Endothelial cell (in vitro differentiated cells): ENCODE measurements around the gene WAPL. TPM values are rescaled to one million over a fixed set of nuclear protein-coding genes. Genes with fewer than 3 reads are reported as not detected.

ENCODE experiments used
- DNase-seq: peaks from one replicate; pipeline ENCODE4 v3.0.0; 2021; ENCODE audit warnings: low spot score
- H3K27ac Mint-ChIP-seq: one replicate; pipeline ENCODE4 v1.8.0; 2021; ENCODE audit warnings: mixed read lengths, inconsistent platforms; ENCODE audit not compliant: unreplicated experiment
- H3K27me3 Mint-ChIP-seq: one replicate; pipeline ENCODE4 v1.8.0; 2021; ENCODE audit warnings: mild to moderate bottlenecking, moderate library complexity, mixed read lengths, inconsistent platforms; ENCODE audit not compliant: unreplicated experiment
- H3K36me3 Mint-ChIP-seq: one replicate; pipeline ENCODE4 v1.8.0; 2021; ENCODE audit warnings: mild to moderate bottlenecking, low read depth, mixed read lengths, inconsistent platforms; ENCODE audit not compliant: unreplicated experiment
- H3K4me1 Mint-ChIP-seq: one replicate; pipeline ENCODE4 v1.8.0; 2021; ENCODE audit warnings: mild to moderate bottlenecking, mixed read lengths, inconsistent platforms; ENCODE audit not compliant: unreplicated experiment
- H3K4me3 Mint-ChIP-seq: one replicate; pipeline ENCODE4 v1.8.0; 2021; ENCODE audit warnings: mild to moderate bottlenecking, mixed read lengths, inconsistent platforms; ENCODE audit not compliant: unreplicated experiment
- H3K9me3 Mint-ChIP-seq: one replicate; pipeline ENCODE4 v1.8.0; 2021; ENCODE audit warnings: mixed read lengths, inconsistent platforms; ENCODE audit not compliant: unreplicated experiment
- total RNA-seq: library from RNA; stranded (reverse); fragmentation: NEBNext Ultra II Directional; extraction: Animal tissue kit (Norgen Biotek cat#: 25700); gene quantifications from one replicate; pipeline ENCODE4 v1.2.1, GENCODE V29; 2021; ENCODE audit not compliant: unreplicated experiment
- TF ChIP-seq, protein P1 (sequence below): fragments of 200-600 bp; sonication (generic); IDR thresholded peaks from one replicate; pipeline ENCODE4 v1.5.0; 2021; ENCODE audit warnings: antibody characterized with exemption; ENCODE audit not compliant: unreplicated experiment

The WAPL gene
- total RNA-seq, 1 donor from 2014 or later: 41.8 TPM

DNA sequence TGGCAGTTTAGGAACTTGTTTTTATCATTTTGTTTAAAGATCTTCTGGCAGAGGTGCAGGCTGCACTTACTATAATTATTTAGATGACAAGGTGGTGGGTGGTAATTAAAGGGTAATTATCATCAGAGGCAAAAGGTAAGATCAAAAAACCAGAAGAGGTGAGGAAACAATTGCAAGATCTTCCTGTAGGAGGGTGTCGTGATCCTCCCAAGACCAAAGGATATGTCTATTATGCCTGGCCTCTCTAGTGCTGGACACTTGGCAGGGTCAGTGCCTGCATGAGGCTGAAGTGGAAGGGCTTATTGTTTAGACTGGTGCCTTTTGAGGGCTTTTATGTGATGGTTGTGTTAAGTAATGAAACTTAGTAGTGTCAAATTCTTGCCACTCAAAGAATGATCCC lies 1.8 kb upstream of the WAPL start:
- peaks cover 3% of the 10 kb centered on the region for H3K27me3 Mint-ChIP-seq
- no peaks in the 10 kb centered on the region for H3K9me3 Mint-ChIP-seq
- TF ChIP-seq, protein P1, sequence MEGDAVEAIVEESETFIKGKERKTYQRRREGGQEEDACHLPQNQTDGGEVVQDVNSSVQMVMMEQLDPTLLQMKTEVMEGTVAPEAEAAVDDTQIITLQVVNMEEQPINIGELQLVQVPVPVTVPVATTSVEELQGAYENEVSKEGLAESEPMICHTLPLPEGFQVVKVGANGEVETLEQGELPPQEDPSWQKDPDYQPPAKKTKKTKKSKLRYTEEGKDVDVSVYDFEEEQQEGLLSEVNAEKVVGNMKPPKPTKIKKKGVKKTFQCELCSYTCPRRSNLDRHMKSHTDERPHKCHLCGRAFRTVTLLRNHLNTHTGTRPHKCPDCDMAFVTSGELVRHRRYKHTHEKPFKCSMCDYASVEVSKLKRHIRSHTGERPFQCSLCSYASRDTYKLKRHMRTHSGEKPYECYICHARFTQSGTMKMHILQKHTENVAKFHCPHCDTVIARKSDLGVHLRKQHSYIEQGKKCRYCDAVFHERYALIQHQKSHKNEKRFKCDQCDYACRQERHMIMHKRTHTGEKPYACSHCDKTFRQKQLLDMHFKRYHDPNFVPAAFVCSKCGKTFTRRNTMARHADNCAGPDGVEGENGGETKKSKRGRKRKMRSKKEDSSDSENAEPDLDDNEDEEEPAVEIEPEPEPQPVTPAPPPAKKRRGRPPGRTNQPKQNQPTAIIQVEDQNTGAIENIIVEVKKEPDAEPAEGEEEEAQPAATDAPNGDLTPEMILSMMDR: no peak
- no peak overlapping the region for H3K27ac Mint-ChIP-seq
- H3K36me3 Mint-ChIP-seq: peaks cover 7% of the 10 kb centered on the region
- peaks cover 23% of the 10 kb centered on the region for H3K4me1 Mint-ChIP-seq
- H3K4me3 Mint-ChIP-seq: no peak overlapping the region
- DNase-seq: no peak

- H3K9me3 Mint-ChIP-seq: no peaks in the 10 kb centered on the region
- H3K4me1 Mint-ChIP-seq: peaks cover 23% of the 10 kb centered on the region
- H3K27me3 Mint-ChIP-seq: peaks cover 3% of the 10 kb centered on the region
- no peak overlapping the region for H3K27ac Mint-ChIP-seq
- TF ChIP-seq, protein P1: no peak
- peak overlapping the region; percentile 89 for H3K4me3 Mint-ChIP-seq
- DNase-seq: no peak
- peaks cover 14% of the 10 kb centered on the region for H3K36me3 Mint-ChIP-seq
These were observed 891 bp upstream of the WAPL start for GRCh38 chr10:86522510-86522855.

DNA sequence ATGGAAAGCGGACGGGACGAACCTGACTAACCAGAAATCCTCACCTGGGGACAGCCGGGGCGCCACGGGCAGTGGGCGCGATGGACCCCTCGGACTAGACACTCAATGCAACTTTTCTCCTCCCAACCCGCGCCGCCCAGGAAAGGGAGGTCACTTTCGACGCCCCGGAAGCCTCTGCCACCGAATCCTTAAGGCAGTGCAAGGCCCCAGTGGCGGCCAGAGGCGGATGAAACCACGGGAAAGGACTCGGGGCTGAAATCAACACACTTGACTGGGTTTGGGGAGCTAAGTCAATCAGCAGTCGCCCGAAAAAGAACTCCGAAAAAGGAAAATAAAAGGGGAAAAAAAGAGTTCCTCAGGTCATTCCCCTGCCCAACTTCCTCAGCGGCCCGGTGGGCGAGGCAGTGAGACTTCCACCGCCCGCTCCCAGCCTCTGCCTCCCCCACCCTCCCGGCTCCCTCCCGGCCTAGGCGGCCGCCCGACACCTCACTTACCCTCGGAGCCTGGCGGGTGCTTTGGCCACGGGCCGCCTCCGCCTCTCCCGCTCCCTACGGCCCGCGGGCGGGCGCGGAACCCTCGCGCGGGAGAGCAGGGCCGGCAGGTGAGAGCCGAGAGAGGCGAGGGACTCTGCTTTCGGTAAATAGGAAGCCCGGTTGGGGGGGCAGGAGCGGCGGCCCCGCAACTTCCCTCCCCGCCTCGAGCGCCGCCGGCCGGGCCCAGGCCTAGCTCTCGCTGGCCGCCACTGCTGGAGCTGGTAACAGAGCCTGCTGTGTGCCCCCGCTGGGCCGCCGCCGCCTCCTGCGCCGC lies 518 bp downstream of the WAPL start:
- H3K4me3 Mint-ChIP-seq: peak overlapping the region; percentile 97
- peaks cover 23% of the 10 kb centered on the region for H3K4me1 Mint-ChIP-seq
- H3K27ac Mint-ChIP-seq: peak overlapping the region; percentile 93
- H3K36me3 Mint-ChIP-seq: peaks cover 19% of the 10 kb centered on the region
- peaks cover 3% of the 10 kb centered on the region for H3K27me3 Mint-ChIP-seq
- TF ChIP-seq, protein P1: no peak
- H3K9me3 Mint-ChIP-seq: no peaks in the 10 kb centered on the region
- peak; percentile 50 for DNase-seq

DNA sequence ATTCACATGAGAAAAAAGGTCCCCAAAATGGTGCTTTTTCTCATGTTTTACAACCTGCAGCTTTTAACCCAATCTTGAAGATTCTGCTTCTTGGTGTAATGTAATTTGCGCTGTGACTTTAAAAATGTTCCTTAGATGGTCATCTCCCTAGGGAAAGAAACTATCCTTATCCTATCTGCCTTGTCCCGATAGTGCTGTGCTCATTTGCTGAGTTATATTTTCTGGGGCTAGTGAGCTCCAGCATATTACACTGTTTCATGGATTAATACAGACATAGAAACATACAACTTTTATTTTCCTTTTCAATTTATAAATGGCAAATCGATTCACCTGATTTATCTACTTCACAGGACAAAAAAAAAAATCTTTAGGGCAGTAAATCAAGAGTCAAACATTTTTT lies 2.8 kb downstream of the WAPL start:
- Mint-ChIP-seq H3K27ac (no peak overlapping the region), H3K4me1 (peaks cover 24% of the 10 kb centered on the region)

DNA sequence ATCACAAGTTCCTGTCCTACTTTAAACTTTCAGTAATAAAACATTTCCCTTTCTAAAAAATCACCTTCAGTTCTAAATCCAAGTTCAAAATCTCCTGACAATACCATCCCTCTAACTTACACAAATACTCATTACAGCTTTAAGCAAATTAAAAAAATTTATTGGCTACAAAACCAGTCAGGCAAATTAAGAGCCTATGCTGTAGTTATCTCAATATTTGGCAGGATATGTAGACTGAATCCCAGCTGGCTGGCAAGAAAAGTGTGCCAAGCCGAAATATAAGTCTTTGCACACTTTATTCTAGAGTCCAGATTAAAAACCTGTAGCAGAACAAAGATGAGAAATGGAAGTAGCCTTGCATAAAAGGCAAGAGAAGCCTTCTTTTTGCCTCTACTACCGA lies 9.5 kb downstream of the WAPL start:
- TF ChIP-seq, protein P1: no peak
- H3K4me3 Mint-ChIP-seq: no peak overlapping the region
- no peak for DNase-seq
- peaks cover 2% of the 10 kb centered on the region for H3K27me3 Mint-ChIP-seq
- H3K9me3 Mint-ChIP-seq: no peaks in the 10 kb centered on the region
- peaks cover 20% of the 10 kb centered on the region for H3K36me3 Mint-ChIP-seq
- peaks cover 6% of the 10 kb centered on the region for H3K4me1 Mint-ChIP-seq
- peak overlapping the region; percentile 16 for H3K27ac Mint-ChIP-seq

More for the DNA sequence above, 2.8 kb downstream of the WAPL start:
- Mint-ChIP-seq H3K9me3 (no peaks in the 10 kb centered on the region), H3K4me3 (no peak overlapping the region), H3K27me3 (peaks cover 3% of the 10 kb centered on the region), H3K36me3 (peaks cover 28% of the 10 kb centered on the region)
- DNase-seq: no peak
- TF ChIP-seq, protein P1: no peak
